ENCODE results near the gene TICAM1.
A peak's percentile ranks its signal among the peaks of the same experiment; 100 is the strongest.
"Not testable (repeated sequence)": the region's sequence is repeated elsewhere in the genome, so short reads cannot be mapped to it uniquely, and the experiment has no call there.

The TICAM1 gene

GRCh38 chr19:4793278-4793677 is 38.2 kb downstream of the TICAM1 start:
- not testable (repeated sequence) for H3K9ac ChIP-seq (ENCODE audit: low read length); H3K27ac ChIP-seq (ENCODE audit: low read depth, low read length); H3K27me3 ChIP-seq (ENCODE audit: control insufficient read depth, insufficient read depth, low read length); H3K4me1 ChIP-seq (ENCODE audit: control insufficient read depth, insufficient read depth, low read length); H3K4me3 ChIP-seq (ENCODE audit: low read length)
- peaks cover 20% of the 10 kb centered on the region for H3K36me3 ChIP-seq (ENCODE audit: control insufficient read depth, insufficient read depth, low read length)

- Histone ChIP-seq H3K36me3 (ENCODE audit: control insufficient read depth, insufficient read depth, low read length) (peaks cover 20% of the 10 kb centered on the region), H3K4me3 (ENCODE audit: low read length) (peak overlapping the region; percentile 82)
- not testable (repeated sequence) for H3K27me3 ChIP-seq (ENCODE audit: control insufficient read depth, insufficient read depth, low read length); H3K27ac ChIP-seq (ENCODE audit: low read depth, low read length); H3K4me1 ChIP-seq (ENCODE audit: control insufficient read depth, insufficient read depth, low read length); H3K9ac ChIP-seq (ENCODE audit: low read length)
These were observed 38.7 kb downstream of the TICAM1 start for GRCh38 chr19:4792866-4793195.

DNA sequence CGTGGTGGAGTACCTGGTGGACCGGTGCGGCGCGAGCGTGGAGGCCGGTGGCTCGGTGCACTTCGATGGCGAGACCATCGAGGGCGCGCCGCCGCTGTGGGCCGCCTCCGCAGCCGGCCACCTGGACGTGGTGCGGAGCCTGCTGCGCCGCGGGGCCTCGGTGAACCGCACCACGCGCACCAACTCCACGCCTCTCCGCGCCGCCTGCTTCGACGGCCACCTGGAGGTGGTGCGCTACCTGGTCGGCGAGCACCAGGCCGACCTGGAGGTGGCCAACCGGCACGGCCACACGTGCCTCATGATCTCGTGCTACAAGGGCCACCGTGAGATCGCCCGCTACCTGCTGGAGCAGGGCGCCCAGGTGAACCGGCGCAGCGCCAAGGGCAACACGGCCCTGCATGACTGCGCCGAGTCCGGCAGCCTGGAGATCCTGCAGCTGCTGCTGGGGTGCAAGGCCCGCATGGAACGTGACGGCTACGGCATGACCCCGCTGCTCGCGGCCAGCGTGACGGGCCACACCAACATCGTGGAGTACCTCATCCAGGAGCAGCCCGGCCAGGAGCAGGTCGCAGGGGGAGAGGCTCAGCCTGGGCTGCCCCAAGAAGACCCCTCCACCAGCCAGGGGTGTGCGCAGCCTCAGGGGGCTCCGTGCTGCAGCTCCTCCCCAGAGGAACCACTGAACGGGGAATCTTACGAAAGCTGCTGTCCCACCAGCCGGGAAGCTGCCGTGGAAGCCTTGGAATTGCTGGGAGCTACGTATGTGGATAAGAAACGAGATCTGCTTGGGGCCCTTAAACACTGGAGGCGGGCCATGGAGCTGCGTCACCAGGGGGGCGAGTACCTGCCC is 39.3 kb downstream of the TICAM1 start:
- peak overlapping the region; percentile 77 for H3K9ac ChIP-seq (ENCODE audit: low read length)
- H3K27me3 ChIP-seq (ENCODE audit: control insufficient read depth, insufficient read depth, low read length); H3K4me1 ChIP-seq (ENCODE audit: control insufficient read depth, insufficient read depth, low read length): not testable (repeated sequence)
- peak overlapping the region; percentile 82 for H3K4me3 ChIP-seq (ENCODE audit: low read length)
- H3K36me3 ChIP-seq (ENCODE audit: control insufficient read depth, insufficient read depth, low read length), result peaks cover 20% of the 10 kb centered on the region
- H3K27ac ChIP-seq (ENCODE audit: low read depth, low read length), result peak overlapping the region; percentile 94

GRCh38 chr19:4791183-4792018 is 40.1 kb downstream of the TICAM1 start, which contains the start of gene FEM1A:
Gene FEM1A (plus strand): TSS chr19:4791734. CDS start chr19:4791855, 121 bp downstream.
- Histone ChIP-seq H3K9ac (ENCODE audit: low read length) (peak within 1 kb of the TSS; percentile 77), H3K27me3 (ENCODE audit: control insufficient read depth, insufficient read depth, low read length) (no peaks in the 10 kb centered on the region), H3K4me3 (ENCODE audit: low read length) (peak within 1 kb of the TSS; percentile 82), H3K27ac (ENCODE audit: low read depth, low read length) (peak within 1 kb of the TSS; percentile 94), H3K4me1 (ENCODE audit: control insufficient read depth, insufficient read depth, low read length) (no peaks in the 10 kb centered on the region), H3K36me3 (ENCODE audit: control insufficient read depth, insufficient read depth, low read length) (peaks cover 17% of the 10 kb centered on the region)

- not testable (repeated sequence) for H3K27ac ChIP-seq (ENCODE audit: low read depth, low read length); H3K9ac ChIP-seq (ENCODE audit: low read length); H3K4me3 ChIP-seq (ENCODE audit: low read length); H3K36me3 ChIP-seq (ENCODE audit: control insufficient read depth, insufficient read depth, low read length); H3K27me3 ChIP-seq (ENCODE audit: control insufficient read depth, insufficient read depth, low read length); H3K4me1 ChIP-seq (ENCODE audit: control insufficient read depth, insufficient read depth, low read length)
These were observed 45.0 kb downstream of the TICAM1 start for GRCh38 chr19:4786412-4787016.

DNA sequence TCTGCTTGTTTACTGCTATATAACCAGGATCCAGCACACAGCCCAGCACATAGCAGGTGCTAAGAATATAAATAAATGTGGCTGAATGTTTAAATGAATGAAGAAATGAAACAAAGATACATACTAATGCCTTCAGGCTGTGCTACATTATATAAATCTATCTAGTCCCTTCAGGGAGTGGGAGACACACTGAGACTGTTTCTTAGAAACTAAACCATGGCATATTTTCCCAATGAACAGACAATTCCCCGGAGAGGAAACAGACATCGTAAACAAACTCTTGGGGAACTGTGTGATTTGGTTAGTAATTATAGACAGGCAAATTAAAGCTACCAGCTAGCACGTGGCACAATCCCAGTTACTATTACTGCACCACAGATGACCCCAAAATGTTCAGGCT is 49.7 kb downstream of the TICAM1 start:
- Histone ChIP-seq H3K4me3 (ENCODE audit: low read length) (no peak overlapping the region), H3K4me1 (ENCODE audit: control insufficient read depth, insufficient read depth, low read length) (no peaks in the 10 kb centered on the region), H3K27ac (ENCODE audit: low read depth, low read length) (no peak overlapping the region), H3K27me3 (ENCODE audit: control insufficient read depth, insufficient read depth, low read length) (no peaks in the 10 kb centered on the region), H3K36me3 (ENCODE audit: control insufficient read depth, insufficient read depth, low read length) (no peaks in the 10 kb centered on the region), H3K9ac (ENCODE audit: low read length) (no peak overlapping the region)

- H3K27me3 ChIP-seq (ENCODE audit: control insufficient read depth, insufficient read depth, low read length), result no peaks in the 10 kb centered on the region
- H3K4me1 ChIP-seq (ENCODE audit: control insufficient read depth, insufficient read depth, low read length), result no peaks in the 10 kb centered on the region
- no peak overlapping the region for H3K4me3 ChIP-seq (ENCODE audit: low read length)
These were observed 50.7 kb downstream of the TICAM1 start for GRCh38 chr19:4780860-4781259.

GRCh38 chr19:4778124-4778523 is 53.4 kb downstream of the TICAM1 start:
- not testable (repeated sequence) for H3K4me1 ChIP-seq (ENCODE audit: control insufficient read depth, insufficient read depth, low read length); H3K27ac ChIP-seq (ENCODE audit: low read depth, low read length); H3K27me3 ChIP-seq (ENCODE audit: control insufficient read depth, insufficient read depth, low read length); H3K9ac ChIP-seq (ENCODE audit: low read length); H3K4me3 ChIP-seq (ENCODE audit: low read length); H3K36me3 ChIP-seq (ENCODE audit: control insufficient read depth, insufficient read depth, low read length)

More at GRCh38 chr19:4780860-4781259, 50.7 kb downstream of the TICAM1 start:
- H3K36me3 ChIP-seq (ENCODE audit: control insufficient read depth, insufficient read depth, low read length), result no peaks in the 10 kb centered on the region
- H3K9ac ChIP-seq (ENCODE audit: low read length), result no peak overlapping the region
- no peak overlapping the region for H3K27ac ChIP-seq (ENCODE audit: low read depth, low read length)

- peaks cover 4% of the 10 kb centered on the region for H3K27me3 ChIP-seq (ENCODE audit: control insufficient read depth, insufficient read depth, low read length)
- H3K9ac ChIP-seq (ENCODE audit: low read length), result no peak overlapping the region
- no peaks in the 10 kb centered on the region for H3K36me3 ChIP-seq (ENCODE audit: control insufficient read depth, insufficient read depth, low read length)
- no peaks in the 10 kb centered on the region for H3K4me1 ChIP-seq (ENCODE audit: control insufficient read depth, insufficient read depth, low read length)
- no peak overlapping the region for H3K4me3 ChIP-seq (ENCODE audit: low read length)
- H3K27ac ChIP-seq (ENCODE audit: low read depth, low read length), result no peak overlapping the region
These were observed 54.9 kb downstream of the TICAM1 start for GRCh38 chr19:4776436-4777211.

- Histone ChIP-seq H3K27ac (ENCODE audit: low read depth, low read length) (no peak overlapping the region), H3K4me1 (ENCODE audit: control insufficient read depth, insufficient read depth, low read length) (no peaks in the 10 kb centered on the region), H3K9ac (ENCODE audit: low read length) (no peak overlapping the region), H3K27me3 (ENCODE audit: control insufficient read depth, insufficient read depth, low read length) (peaks cover 4% of the 10 kb centered on the region), H3K4me3 (ENCODE audit: low read length) (no peak overlapping the region), H3K36me3 (ENCODE audit: control insufficient read depth, insufficient read depth, low read length) (no peaks in the 10 kb centered on the region)
These were observed 55.8 kb downstream of the TICAM1 start for GRCh38 chr19:4775627-4776152.

DNA sequence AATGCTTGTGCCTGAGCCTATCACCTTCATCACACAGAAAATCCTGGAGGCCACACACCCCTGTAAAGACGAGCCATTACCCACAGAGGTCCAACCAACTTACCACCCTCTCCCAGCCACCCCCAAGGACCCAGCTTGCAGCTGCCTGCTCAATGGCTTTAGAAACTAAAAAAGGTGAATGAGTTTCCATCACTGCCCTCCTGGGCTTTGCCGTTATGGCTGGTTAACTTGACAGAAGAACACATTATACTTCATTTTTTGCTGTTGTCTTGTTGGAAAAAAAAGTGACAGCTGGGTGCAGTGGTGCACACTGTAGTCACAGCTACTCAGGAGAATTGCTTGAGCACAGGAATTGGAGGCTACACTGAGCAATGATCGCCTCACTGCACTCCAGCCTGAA is 57.4 kb downstream of the TICAM1 start:
- no peak overlapping the region for H3K4me3 ChIP-seq (ENCODE audit: low read length)
- H3K36me3 ChIP-seq (ENCODE audit: control insufficient read depth, insufficient read depth, low read length), result no peaks in the 10 kb centered on the region
- no peak overlapping the region for H3K9ac ChIP-seq (ENCODE audit: low read length)
- H3K4me1 ChIP-seq (ENCODE audit: control insufficient read depth, insufficient read depth, low read length), result no peaks in the 10 kb centered on the region
- no peak overlapping the region for H3K27ac ChIP-seq (ENCODE audit: low read depth, low read length)
- H3K27me3 ChIP-seq (ENCODE audit: control insufficient read depth, insufficient read depth, low read length), result peaks cover 4% of the 10 kb centered on the region
